Right lobe of liver (tissue), 4 donors: Measurements from ENCODE around the gene GPR161.

ENCODE experiments used
- CTCF ChIP-seq, 4 donors: fragments of 200-600 bp in 3 of 4; fragments of 450-650 bp in 1 of 4; IDR thresholded peaks; one replicate each; pipeline versions ENCODE4 v1.5.1 to v1.8.0; 2016 to 2022; ENCODE audit warnings: antibody characterized with exemption in 4 of 4, mild to moderate bottlenecking in 2 of 4
- POLR2A ChIP-seq: fragments of 450-650 bp; IDR thresholded peaks from one replicate; pipeline ENCODE4 v1.6.1; 2017; ENCODE audit warnings: antibody characterized with exemption, mild to moderate bottlenecking
- donor health status: DM: no; HTN: no; CAD: no.
- donor health status: DM: no; HTN: no; CAD: no.
- donor health status: DM: no; HTN: yes; CAD: no.

GRCh38 chr1:168145184-168146159 is 8.7 kb upstream of the GPR161 start:
- TF ChIP-seq CTCF (IDR thresholded peaks at IDR 0.05) (peak; percentile 86 to 97 (median 90)), POLR2A (no peak)
